SJSA1 (cell line): ENCODE data around the gene PRR29. TPM values are rescaled to one million over a fixed set of nuclear protein-coding genes. Genes with fewer than 3 reads are reported as not detected.
"Not testable (repeated sequence)": the region's sequence is repeated elsewhere in the genome, so short reads cannot be mapped to it uniquely, and the experiment has no call there.

Experiments
- DNase-seq, 2 experiments: peaks; one replicate each; pipeline ENCODE4 v3.0.0-alpha.2; 2015 to 2020; ENCODE audit warnings: low spot score in 2 of 2, low read depth in 1 of 2
- H3K27ac ChIP-seq: fragments of 250-450 bp; sonication (Bioruptor Pico); 2 replicates; pipeline ENCODE4 v1.5.1; 2020; ENCODE audit warnings: mild to moderate bottlenecking, moderate library complexity
- H3K27me3 ChIP-seq: fragments of 250-450 bp; sonication (Bioruptor Pico); replicated peaks from 2 replicates; pipeline ENCODE4 v1.5.1; 2020; ENCODE audit warnings: mild to moderate bottlenecking, moderate library complexity
- H3K36me3 ChIP-seq: fragments of 250-450 bp; sonication (Bioruptor Pico); 2 replicates; pipeline ENCODE4 v1.5.1; 2020; ENCODE audit warnings: mild to moderate bottlenecking
- H3K4me1 ChIP-seq: fragments of 250-450 bp; sonication (Bioruptor Pico); replicated peaks from 2 replicates; pipeline ENCODE4 v1.6.1; 2021; ENCODE audit warnings: mild to moderate bottlenecking
- H3K4me3 ChIP-seq: fragments of 250-450 bp; sonication (Bioruptor Pico); 2 replicates; pipeline ENCODE4 v1.5.1; 2020; ENCODE audit warnings: mild to moderate bottlenecking
- H3K9me3 ChIP-seq: fragments of 250-450 bp; sonication (Bioruptor Pico); replicated peaks from 2 replicates; pipeline ENCODE4 v1.5.1; 2020; ENCODE audit warnings: mild to moderate bottlenecking
- total RNA-seq: library from RNA; depleted of rRNA; stranded (reverse); fragments of >200 nt; shearing (Covaris generic); gene quantifications from 2 replicates; pipeline ENCODE4 v1.2.3, GENCODE V29; 2014

Gene PRR29
- total RNA-seq, 1 experiment from 2014 or later = 0.08 TPM

GRCh38 chr17:63963123-63963522 is 35.0 kb upstream of the PRR29 start:
- H3K4me3 ChIP-seq = no peak overlapping the region
- no peak overlapping the region for H3K27ac ChIP-seq
- no peaks in the 10 kb centered on the region for H3K4me1 ChIP-seq
- DNase-seq = no peak
- no peaks in the 10 kb centered on the region for H3K36me3 ChIP-seq
- no peaks in the 10 kb centered on the region for H3K9me3 ChIP-seq
- 0 out of 2 replicates have a peak, but pooled peaks cover 3% of the 10 kb centered on the region for H3K27me3 ChIP-seq

GRCh38 chr17:63966646-63967264 is 31.4 kb upstream of the PRR29 start:
- no peak for DNase-seq
- H3K4me1 ChIP-seq = no peaks in the 10 kb centered on the region
- H3K27ac ChIP-seq = no peak overlapping the region
- no peaks in the 10 kb centered on the region for H3K9me3 ChIP-seq
- no peaks in the 10 kb centered on the region for H3K36me3 ChIP-seq
- 0 out of 2 replicates have a peak, but pooled peaks cover 3% of the 10 kb centered on the region for H3K27me3 ChIP-seq
- H3K4me3 ChIP-seq = no peak overlapping the region

- Histone ChIP-seq H3K4me3 (no peak overlapping the region), H3K27ac (no peak overlapping the region), H3K36me3 (no peaks in the 10 kb centered on the region), H3K9me3 (no peaks in the 10 kb centered on the region), H3K4me1 (no peaks in the 10 kb centered on the region), H3K27me3 (0 out of 2 replicates have a peak, but pooled peaks cover 3% of the 10 kb centered on the region)
- no peak for DNase-seq
These were observed 30.2 kb upstream of the PRR29 start for GRCh38 chr17:63967953-63968352.

GRCh38 chr17:63969278-63969677 is 28.9 kb upstream of the PRR29 start:
- DNase-seq = no peak
- Histone ChIP-seq H3K4me3 (no peak overlapping the region), H3K36me3 (no peaks in the 10 kb centered on the region), H3K27me3 (0 out of 2 replicates have a peak, but pooled peaks cover 3% of the 10 kb centered on the region), H3K9me3 (no peaks in the 10 kb centered on the region), H3K4me1 (peaks cover 8% of the 10 kb centered on the region), H3K27ac (no peak overlapping the region)

GRCh38 chr17:63972796-63973195 is 25.4 kb upstream of the PRR29 start, which contains the start of gene SCN4A:
Gene SCN4A (minus strand): TSS chr17:63972918. CDS start chr17:63972841, 77 bp downstream.
- no peak within 1 kb of the TSS for H3K27ac ChIP-seq
- H3K4me3 ChIP-seq = no peak within 1 kb of the TSS
- H3K4me1 ChIP-seq = peaks cover 15% of the 10 kb centered on the region
- no peak for DNase-seq
- 0 out of 2 replicates have a peak, but pooled peaks cover 3% of the 10 kb centered on the region for H3K27me3 ChIP-seq
- no peaks in the 10 kb centered on the region for H3K36me3 ChIP-seq
- H3K9me3 ChIP-seq = no peaks in the 10 kb centered on the region

GRCh38 chr17:63973247-63973646 is 24.9 kb upstream of the PRR29 start:
- no peak for DNase-seq

GRCh38 chr17:63973930-63974593 is 24.1 kb upstream of the PRR29 start:
- Histone ChIP-seq H3K4me1 (peaks cover 15% of the 10 kb centered on the region), H3K4me3 (no peak overlapping the region), H3K9me3 (no peaks in the 10 kb centered on the region), H3K36me3 (no peaks in the 10 kb centered on the region), H3K27me3 (0 out of 2 replicates have a peak, but pooled peaks cover 3% of the 10 kb centered on the region), H3K27ac (no peak overlapping the region)
- no peak for DNase-seq

More at GRCh38 chr17:63973247-63973646, 24.9 kb upstream of the PRR29 start:
- H3K27me3 ChIP-seq = 0 out of 2 replicates have a peak, but pooled peaks cover 3% of the 10 kb centered on the region
- no peak overlapping the region for H3K4me3 ChIP-seq
- H3K9me3 ChIP-seq = no peaks in the 10 kb centered on the region
- H3K36me3 ChIP-seq = no peaks in the 10 kb centered on the region
- H3K4me1 ChIP-seq = peaks cover 15% of the 10 kb centered on the region
- no peak overlapping the region for H3K27ac ChIP-seq

GRCh38 chr17:63974594-63975192 is 23.5 kb upstream of the PRR29 start:
- H3K27ac ChIP-seq = no peak overlapping the region
- H3K9me3 ChIP-seq = no peaks in the 10 kb centered on the region
- no peak overlapping the region for H3K4me3 ChIP-seq
- H3K27me3 ChIP-seq = 0 out of 2 replicates have a peak, but pooled peaks cover 3% of the 10 kb centered on the region
- H3K36me3 ChIP-seq = no peaks in the 10 kb centered on the region
- peak in 1 of 2 experiments; percentile 49 for DNase-seq
- peaks cover 15% of the 10 kb centered on the region for H3K4me1 ChIP-seq

GRCh38 chr17:63975541-63976092 is 22.5 kb upstream of the PRR29 start:
- peaks cover 15% of the 10 kb centered on the region for H3K4me1 ChIP-seq
- H3K27ac ChIP-seq = no peak overlapping the region

GRCh38 chr17:63976702-63977101 is 21.4 kb upstream of the PRR29 start:
- DNase-seq = no peak
- H3K4me3 ChIP-seq = no peak overlapping the region
- H3K36me3 ChIP-seq = no peaks in the 10 kb centered on the region
- H3K4me1 ChIP-seq = peaks cover 15% of the 10 kb centered on the region
- no peak overlapping the region for H3K27ac ChIP-seq
- H3K9me3 ChIP-seq = peaks cover 2% of the 10 kb centered on the region
- 0 out of 2 replicates have a peak, but pooled peaks cover 3% of the 10 kb centered on the region for H3K27me3 ChIP-seq

More at GRCh38 chr17:63975541-63976092, 22.5 kb upstream of the PRR29 start:
- Histone ChIP-seq H3K9me3 (no peaks in the 10 kb centered on the region), H3K27me3 (0 out of 2 replicates have a peak, but pooled peaks cover 3% of the 10 kb centered on the region), H3K36me3 (no peaks in the 10 kb centered on the region), H3K4me3 (no peak overlapping the region)
- no peak for DNase-seq

GRCh38 chr17:63978272-63979200 is 19.6 kb upstream of the PRR29 start:
- Histone ChIP-seq H3K36me3 (no peaks in the 10 kb centered on the region), H3K27me3 (0 out of 2 replicates have a peak, but pooled peaks cover 3% of the 10 kb centered on the region), H3K4me1 (peaks cover 15% of the 10 kb centered on the region), H3K9me3 (peaks cover 13% of the 10 kb centered on the region), H3K27ac (no peak overlapping the region), H3K4me3 (no peak overlapping the region)
- no peak for DNase-seq

GRCh38 chr17:63982641-63983040 is 15.5 kb upstream of the PRR29 start:
- H3K9me3 ChIP-seq = peaks cover 13% of the 10 kb centered on the region
- H3K27me3 ChIP-seq, H3K4me1 ChIP-seq, DNase-seq, H3K27ac ChIP-seq, H3K4me3 ChIP-seq, H3K36me3 ChIP-seq: not testable (repeated sequence)

- DNase-seq = no peak
- Histone ChIP-seq H3K27ac (no peak overlapping the region), H3K36me3 (no peaks in the 10 kb centered on the region), H3K9me3 (peaks cover 13% of the 10 kb centered on the region), H3K4me3 (no peak overlapping the region), H3K27me3 (no peaks in the 10 kb centered on the region), H3K4me1 (peaks cover 7% of the 10 kb centered on the region)
These were observed 14.8 kb upstream of the PRR29 start for GRCh38 chr17:63983320-63983719.
